GM18873 (cell line): Measurements from ENCODE around the gene SRP68.
"Not testable (repeated sequence)": the region's sequence is repeated elsewhere in the genome, so short reads cannot be mapped to it uniquely, and the experiment has no call there.

Source experiments
- ATAC-seq: cut with Tn5 transposase; IDR thresholded peaks from one replicate; pipeline ENCODE4 v1.9.1; 2021; ENCODE audit warnings: mild to moderate bottlenecking, moderate library complexity, moderate number of reproducible peaks; ENCODE audit not compliant: unreplicated experiment, low FRiP score

SRP68 gene

GRCh38 chr17:76078370-76078769 lies 6.1 kb upstream of the SRP68 start:
- not testable (repeated sequence) for ATAC-seq

- ATAC-seq = no peak
Observed at GRCh38 chr17:76077584-76078110, 5.3 kb upstream of the SRP68 start.

GRCh38 chr17:76076765-76077583 lies 4.7 kb upstream of the SRP68 start:
- no peak for ATAC-seq

DNA sequence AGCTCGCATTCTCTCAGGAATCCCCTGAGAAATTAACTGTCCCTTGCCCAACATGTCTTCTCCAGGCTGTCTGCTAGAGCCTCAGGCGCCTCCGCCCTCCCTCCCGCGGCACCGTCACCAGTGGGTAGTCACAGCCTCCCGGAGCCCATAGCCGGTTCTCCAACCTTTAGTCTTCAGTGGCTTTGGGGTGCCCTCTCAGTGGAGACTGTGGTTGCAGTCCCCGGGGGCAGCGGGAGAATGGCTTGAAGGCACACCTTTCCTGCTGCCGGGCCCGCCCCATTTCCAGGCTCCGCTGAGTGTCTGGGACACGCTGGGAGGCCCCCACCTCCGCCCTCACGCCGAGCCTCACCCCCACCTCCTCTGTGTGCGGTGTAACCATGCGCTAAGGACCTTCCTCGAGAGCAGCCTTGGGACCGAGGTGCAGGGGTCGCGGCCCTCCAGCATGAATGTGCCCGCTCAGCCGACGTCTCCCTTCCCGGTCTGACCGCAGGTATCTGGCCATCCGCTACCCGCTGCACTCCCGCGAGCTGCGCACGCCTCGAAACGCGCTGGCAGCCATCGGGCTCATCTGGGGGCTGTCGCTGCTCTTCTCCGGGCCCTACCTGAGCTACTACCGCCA lies 3.9 kb upstream of the SRP68 start:
- no peak for ATAC-seq

DNA sequence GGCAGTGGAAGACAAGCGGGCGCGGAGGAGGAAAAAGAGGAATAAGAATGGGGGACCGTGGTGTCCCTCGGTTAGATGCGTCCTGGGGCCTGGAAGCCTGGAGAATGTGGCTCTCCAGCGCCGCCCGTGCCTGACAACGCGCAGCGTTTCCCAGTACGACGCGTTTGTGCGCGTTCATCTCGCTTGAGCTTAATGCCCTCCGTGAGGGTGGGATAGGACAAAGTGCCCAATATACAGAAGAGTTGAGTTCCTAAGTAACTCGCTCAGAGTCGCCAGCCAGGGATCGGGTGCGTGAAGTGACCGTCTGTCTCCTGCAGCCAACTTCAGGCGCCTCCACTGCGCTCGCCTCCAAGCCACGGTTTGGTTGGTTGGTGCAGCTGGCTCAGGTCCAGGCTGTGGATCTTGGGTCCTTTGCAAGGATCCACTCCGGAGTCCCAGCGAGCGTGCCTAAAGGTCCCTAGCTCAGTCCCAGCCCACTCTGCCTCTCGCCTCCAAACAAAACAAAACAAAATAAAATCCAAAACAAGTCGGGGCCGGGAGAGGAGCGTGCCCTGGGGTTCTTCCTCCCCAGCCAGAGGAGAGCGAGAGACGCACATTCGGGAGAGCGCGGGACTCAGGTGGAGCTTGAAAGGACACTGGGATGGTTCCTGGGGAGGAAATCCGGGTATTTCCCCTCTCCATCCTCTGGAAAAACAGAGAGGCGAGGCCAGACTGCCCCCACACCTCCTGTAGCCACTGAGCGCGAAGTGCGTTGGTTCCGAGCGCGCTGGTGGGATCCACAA lies 3.2 kb upstream of the SRP68 start:
- ATAC-seq = no peak

DNA sequence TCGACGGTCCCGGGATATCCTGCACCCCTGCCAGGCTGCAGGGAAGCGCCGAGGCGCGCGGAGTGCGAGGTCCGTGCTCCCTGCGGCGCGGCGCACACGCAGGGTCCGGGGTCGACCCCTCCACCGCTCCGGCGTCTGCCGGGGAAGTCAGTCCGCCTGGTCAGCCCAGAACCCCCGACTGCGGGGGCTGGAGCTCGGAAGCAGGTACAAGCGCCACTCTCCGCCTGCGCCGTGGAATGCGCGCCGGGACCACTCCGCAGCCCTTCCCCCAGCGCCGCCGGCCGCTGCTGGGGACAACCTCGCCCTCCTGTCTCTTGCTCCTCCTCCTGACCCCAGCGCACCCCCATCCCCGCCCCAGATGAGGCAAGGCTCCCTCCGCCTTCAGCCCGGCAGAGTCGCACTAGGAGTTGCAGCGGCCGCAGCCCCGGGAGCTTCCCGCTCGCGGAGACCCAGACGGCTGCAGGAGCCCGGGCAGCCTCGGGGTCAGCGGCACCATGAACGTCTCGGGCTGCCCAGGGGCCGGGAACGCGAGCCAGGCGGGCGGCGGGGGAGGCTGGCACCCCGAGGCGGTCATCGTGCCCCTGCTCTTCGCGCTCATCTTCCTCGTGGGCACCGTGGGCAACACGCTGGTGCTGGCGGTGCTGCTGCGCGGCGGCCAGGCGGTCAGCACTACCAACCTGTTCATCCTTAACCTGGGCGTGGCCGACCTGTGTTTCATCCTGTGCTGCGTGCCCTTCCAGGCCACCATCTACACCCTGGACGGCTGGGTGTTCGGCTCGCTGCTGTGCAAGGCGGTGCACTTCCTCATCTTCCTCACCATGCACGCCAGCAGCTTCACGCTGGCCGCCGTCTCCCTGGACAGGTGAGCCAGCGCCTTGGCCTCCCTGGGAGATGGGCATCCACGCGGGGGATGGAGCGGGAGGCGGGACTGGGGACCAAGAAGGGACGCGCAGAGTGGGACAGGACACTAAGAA lies 2.4 kb upstream of the SRP68 start, which contains the start of gene GALR2:
GALR2 (plus strand) TSS at position 392 of the 974 bp plus-strand sequence; CDS start at position 495, 103 bp downstream.
- ATAC-seq = no peak

- ATAC-seq = no peak
Observed at GRCh38 chr17:76071531-76072147, 678 bp downstream of the SRP68 start.

GRCh38 chr17:76065775-76066174 lies 6.5 kb downstream of the SRP68 start:
- no peak for ATAC-seq

- no peak for ATAC-seq
Observed at GRCh38 chr17:76063875-76064546, 8.3 kb downstream of the SRP68 start.

DNA sequence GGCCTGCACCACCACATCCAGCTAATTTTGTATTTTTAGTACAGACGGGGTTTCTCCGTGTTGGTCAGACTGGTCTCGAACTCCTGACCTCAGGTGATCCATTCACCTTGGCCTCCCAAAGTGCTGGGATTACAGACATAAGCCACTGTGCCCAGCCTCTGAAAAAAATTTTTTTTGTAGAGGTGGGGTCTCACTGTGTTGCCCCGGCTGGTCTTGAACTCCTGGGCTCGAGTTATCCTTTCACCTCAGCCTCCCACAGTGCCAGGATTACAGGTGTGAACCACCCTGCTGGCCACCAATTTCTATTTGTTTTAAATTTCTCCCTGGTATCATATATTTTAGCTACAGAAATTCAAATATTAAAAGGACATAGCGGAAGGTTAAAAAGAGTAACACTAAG lies 14.1 kb downstream of the SRP68 start:
- not testable (repeated sequence) for ATAC-seq

DNA sequence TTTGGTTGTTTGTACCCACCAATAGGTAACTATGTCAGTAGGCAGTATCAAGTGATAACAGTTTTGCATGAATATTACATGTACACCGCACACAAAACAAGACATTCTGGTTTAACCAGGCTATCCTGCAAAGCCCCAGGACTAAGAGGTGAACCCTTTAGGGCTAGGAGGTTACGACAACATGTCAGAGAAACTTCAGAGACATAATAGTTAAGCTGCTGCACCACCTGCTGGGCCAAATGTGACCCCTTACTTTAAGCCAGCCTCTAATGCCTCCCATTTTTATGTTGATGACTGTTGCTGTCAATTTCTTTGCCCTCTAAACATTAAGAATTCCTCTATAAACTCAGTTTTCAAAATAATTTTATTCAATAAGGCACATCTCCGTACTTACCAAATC lies 15.4 kb downstream of the SRP68 start:
- no peak for ATAC-seq

DNA sequence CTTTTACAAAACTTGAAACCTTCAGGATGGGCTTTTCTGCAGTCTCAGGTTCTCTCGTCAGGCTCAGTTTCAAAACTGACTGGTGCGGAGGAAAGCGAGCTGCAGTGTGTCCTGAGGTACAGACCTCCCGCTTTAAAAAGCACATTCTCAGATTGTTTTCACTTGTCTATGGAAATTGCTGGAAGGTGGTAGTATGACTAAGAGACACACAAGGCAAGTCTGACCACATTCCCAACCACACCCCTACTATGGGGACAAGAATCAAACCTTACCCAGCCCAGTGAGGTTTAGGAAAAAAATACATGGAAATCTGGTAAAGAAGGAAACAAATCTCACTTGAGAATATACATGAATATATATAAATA lies 18.2 kb downstream of the SRP68 start:
- no peak for ATAC-seq

DNA sequence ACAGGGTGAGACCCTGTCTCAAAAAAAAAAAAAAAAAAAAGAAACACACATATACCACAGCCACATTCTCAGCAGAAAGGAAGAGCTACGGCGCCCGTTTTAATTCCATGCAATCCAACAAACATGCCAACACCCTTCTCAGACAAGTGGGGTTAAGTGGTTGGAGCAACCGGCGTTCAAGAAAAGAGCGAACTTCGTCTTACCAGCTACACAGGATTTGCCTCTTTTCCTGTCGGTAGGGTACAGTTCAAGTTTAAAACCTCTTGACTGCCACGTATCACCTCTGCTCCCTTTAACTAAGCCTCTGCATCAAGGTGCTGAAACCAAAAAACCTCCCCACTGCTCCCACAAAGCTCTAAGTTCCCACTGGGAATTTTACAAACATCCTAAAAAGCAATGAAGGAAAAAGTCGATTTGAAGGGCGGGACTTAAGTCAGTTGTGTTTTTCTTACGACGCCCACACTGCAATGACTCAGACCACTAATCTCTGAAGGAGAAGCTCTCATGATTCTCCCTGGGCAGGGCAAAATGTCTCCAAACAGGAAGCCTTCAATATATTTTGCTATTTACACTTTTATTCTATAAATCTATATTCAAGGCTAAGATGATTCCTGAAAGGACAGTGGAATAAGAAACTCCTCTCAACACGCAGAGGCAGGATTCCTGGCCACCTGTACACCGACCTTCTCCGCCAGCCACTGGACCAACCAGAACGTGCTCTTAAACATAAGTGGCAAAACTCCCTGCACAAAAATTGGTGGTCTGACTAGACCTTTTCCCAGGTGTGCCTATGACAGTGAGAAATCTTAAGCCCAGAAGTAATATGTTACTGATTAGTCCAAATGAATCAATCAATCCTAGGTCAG lies 18.8 kb downstream of the SRP68 start:
- ATAC-seq = no peak

DNA sequence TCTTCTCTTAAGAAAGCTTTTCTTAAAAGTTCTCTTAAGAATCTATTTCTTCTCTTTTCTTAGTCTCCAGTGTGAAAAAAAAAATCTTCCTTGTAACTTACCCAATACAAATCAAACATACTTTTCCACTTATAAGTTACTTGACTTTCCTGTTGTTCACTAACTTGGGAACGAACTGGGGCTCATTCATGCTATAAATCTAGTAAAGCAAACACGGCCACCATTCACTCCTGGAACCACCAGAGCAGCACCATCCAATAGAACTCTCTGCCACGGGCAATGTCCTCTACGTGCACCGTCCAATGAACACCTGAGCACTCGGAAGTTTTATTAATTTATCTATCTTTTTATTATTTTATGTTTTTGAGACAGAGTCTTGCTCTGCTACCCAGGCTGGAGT lies 20.8 kb downstream of the SRP68 start:
- no peak for ATAC-seq

GRCh38 chr17:76050538-76051467 lies 21.5 kb downstream of the SRP68 start:
- no peak for ATAC-seq

DNA sequence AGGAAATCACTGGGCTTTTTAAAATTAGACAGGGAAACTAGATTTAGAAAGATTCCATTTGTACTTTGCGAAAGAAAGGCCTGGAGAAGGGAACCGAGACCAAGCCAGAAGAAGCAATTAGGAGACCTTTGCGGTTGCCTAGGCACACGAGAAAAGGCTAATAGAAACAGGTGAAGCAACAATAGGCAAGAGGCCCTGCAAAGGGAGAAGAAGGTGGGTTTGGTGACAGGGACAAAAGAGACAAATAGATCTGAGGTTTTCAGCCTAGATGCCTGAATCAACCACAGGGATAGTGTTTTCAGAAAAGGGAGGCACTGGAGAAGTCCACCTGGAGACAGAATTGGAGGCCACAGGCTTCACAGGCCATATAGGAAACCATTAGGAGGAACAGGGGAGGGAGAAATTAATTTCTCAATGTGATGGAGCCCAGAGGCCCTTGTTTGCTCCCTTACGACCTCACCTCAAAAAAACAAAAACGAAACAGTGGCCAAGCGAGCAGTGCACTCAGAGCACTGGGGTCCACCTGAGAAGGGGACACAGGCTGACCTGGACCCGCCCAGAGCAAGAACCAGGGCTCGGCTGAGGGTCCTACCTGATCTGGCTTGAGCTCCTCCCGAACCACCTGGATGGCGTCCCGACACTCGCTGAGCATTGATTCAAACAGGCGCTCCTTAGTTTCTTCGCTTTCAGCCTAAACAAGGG lies 22.3 kb downstream of the SRP68 start:
- ATAC-seq = no peak
